Tongue (tissue), 2 donors: ENCODE results near the gene ERCC1. TPM values are rescaled to one million over a fixed set of nuclear protein-coding genes. Genes with fewer than 3 reads are reported as not detected.

ENCODE experiments used
- DNase-seq: peaks from one replicate; pipeline ENCODE4 v3.0.0-alpha.2; 2015
- total RNA-seq: library from RNA; depleted of rRNA; stranded (reverse); fragments of >200 nt; gene quantifications from one replicate; pipeline ENCODE4 v1.2.3, GENCODE V29; 2014

The ERCC1 gene
- 89.4 TPM for total RNA-seq

DNA sequence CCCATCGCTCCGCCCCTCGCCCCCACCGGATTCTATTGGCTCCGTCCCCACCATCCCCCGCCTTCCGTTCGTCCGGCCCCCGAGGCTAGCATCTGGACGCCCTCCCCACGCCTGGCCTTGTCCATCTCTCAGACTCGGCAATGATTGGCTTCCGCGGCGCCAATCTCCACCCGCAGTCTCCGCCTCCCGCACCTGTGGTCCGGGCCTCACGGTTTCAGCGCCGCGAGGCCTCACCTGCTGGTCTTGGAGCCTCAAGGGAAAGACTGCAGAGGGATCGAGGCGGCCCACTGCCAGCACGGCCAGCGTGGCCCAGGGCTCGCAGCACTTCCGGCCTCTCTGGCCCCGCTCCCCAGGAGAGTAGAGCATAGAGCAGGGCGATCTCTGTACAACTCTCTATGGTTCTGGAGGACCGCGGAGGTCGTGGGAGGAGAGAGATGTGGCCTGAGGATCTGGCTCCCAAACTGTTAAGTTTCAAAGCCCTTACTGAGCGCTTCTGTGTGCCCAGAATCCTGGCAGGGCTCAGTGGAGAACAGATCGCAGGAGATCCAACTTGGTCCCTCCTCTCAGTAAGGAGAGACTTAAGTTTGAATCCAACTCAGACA is at the start of gene ERCC1:
ERCC1 (minus strand) TSS at position 329 of the 602 bp plus-strand sequence. CDS start 543 bp downstream, outside the sequence.
- DNase-seq: peak; percentile 97

DNA sequence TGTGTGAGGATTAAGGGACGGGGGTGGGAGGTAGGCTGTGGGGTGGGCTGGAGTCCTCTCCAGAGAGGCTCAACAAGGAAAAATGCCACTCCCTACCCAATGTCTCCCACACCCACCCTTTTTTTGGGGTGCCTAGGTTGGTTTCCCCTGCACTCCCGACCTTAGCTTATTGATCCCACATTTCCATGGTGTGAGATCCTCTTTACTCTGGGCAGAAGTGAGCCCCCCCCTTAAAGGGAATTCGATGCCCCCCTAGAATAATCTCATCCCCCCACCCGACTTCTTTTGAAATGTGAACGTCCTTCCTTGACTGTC is 49.6 kb upstream of the ERCC1 start:
- DNase-seq: peak; percentile 69

DNA sequence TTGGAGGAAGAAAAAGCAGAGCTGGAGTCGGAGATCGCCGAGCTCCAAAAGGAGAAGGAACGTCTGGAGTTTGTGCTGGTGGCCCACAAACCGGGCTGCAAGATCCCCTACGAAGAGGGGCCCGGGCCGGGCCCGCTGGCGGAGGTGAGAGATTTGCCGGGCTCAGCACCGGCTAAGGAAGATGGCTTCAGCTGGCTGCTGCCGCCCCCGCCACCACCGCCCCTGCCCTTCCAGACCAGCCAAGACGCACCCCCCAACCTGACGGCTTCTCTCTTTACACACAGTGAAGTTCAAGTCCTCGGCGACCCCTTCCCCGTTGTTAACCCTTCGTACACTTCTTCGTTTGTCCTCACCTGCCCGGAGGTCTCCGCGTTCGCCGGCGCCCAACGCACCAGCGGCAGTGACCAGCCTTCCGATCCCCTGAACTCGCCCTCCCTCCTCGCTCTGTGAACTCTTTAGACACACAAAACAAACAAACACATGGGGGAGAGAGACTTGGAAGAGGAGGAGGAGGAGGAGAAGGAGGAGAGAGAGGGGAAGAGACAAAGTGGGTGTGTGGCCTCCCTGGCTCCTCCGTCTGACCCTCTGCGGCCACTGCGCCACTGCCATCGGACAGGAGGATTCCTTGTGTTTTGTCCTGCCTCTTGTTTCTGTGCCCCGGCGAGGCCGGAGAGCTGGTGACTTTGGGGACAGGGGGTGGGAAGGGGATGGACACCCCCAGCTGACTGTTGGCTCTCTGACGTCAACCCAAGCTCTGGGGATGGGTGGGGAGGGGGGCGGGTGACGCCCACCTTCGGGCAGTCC is 49.0 kb upstream of the ERCC1 start:
- no peak for DNase-seq

DNA sequence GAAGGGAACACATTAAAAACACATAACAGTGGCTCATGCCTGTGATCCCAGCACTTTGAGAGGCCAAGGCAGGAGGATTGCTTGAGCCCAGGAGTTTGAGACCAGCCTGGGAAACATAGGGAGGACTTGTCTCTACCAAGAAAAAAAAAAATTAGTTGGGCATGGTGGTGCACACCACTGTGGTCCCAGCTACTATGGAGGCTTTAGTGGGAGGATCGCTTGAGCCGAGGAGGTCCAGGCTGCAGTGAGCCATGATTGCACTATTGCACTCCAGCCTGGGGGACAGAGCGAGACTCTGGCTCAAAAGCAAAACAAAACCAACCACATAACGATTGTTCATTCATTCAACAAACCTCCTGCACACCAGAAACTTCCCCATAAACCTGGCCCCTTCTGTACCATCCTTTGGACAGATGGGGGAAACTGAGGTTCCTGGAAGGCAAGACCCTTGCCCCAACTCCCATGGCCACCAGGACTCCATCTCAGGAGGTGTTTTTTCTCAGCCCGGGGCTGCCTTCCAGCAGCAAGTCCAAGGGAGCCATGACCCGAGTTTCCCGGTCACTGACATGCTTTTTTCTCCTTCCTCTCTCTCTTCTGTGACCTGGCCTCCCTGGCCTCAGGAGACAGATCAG is 48.3 kb upstream of the ERCC1 start:
- DNase-seq: peak; percentile 54

DNA sequence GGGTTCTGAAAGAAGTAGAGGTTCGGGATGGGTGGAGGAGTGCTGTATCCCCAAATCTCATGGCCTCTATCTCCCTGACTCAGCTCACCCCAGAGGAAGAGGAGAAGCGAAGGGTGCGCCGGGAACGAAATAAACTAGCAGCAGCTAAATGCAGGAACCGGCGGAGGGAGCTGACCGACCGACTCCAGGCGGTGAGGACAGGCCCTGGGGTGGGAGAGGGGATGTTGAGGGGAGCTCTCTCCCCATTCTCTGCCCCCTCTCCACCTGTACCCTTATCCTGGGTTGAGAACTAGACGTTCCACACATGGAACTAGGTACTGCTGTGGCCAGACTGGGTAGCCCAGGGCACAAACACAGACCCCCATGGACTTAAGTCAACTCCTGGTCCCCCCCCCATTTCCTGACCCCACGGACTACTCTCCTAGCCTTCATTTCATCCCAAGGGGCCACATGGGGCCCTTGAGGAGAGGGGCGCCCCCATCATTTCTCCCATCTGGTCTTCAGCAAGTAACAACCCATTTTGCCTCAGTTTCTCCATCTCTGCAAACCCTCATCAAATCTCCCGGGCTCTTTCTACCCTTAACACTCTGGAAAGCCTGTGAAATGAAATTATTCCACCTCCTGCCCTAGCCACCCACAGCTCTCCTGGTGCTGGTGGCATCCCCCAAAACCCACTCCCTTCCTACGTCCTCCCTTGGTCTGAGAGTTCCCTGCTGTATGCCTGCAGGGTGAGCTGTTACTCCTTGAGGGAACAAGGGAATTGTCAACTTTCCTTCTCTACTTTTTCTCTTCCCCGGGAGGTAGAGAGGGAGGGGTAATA is 47.6 kb upstream of the ERCC1 start:
- peak; percentile 61 for DNase-seq

DNA sequence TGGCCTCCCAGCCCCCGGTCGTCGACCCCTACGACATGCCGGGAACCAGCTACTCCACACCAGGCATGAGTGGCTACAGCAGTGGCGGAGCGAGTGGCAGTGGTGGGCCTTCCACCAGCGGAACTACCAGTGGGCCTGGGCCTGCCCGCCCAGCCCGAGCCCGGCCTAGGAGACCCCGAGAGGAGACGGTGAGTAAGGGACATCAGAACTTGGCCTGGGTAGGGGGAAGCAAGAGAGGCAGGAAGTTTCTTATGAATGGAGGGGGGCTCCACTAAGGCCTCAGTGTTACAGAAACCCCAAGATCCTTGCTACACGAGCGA is 47.0 kb upstream of the ERCC1 start:
- no peak for DNase-seq

DNA sequence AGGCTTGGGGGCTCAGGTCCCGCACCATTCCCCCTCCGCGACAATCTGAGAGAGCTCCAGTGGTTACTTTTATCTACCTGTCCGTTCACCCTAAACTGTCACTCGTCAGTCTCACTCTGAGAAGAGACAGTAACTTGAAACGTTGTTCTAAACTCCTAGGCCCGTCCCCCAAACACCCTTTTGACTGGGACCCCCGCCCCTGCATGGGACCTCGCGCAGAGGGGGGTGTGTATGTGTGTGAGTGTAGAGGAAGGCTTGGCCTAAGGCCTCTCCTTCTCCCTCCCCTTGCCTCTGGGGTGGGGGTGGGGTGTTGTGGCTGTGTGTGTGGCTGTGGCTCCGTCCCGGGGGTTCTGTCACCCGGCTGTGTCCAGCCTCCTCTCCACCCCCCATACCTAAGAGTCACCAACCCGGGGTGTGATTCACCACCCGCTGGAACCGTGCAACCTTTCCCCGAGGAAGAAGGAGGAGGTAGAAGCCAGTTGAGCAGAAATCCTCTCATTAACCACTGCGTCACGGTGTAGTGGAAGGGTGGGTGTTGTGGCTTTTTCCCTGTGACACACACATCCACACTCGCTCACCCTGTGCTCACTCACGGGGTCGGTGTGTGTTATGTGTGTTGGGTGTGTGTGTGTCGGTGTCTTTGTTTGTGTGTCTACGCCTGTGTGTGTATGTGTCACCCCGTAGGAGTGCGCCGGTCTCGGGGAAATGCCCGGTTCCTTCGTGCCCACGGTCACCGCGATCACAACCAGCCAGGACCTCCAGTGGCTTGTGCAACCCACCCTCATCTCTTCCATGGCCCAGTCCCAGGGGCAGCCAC is 46.4 kb upstream of the ERCC1 start:
- DNase-seq: no peak

DNA sequence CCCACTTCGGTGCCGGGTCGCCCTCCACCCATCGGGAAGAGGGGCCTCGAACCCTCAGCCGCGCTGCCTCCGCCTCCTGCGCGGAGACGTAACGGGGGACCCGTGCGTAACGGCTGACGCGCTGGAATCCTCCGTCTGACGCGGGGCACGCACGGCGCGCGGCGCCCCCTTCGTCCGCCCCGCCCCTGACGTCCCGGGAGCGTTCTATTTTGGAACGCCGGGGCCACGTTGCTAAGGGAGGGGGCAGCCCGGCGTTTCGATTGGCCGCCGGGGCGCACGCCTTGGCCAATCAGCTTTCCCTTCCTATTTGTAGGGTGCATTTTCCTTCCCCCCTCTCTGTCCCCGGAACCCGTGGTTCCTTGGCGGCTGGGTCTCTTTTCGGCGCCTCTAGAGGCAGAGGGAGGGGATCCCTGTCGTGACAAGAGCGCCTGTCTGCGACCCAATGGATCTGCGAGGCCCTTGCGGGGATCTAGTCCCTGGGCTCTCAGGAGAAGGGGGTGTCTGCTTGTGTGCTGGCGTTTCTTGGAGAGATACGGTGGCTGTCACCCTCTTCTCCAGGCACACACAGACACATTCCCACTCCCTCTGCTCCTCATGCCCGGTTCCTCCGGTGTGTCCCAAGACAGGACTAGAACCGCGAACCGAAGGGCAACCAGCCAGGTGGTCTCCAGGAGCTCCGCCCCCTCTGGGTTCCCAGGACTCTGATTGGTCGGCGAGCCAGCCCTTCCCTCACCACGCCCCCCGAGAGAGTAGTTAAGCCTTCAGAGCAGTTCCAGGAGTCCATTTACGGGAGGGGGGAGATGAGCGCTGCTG is 45.6 kb upstream of the ERCC1 start:
- peak; percentile 97 for DNase-seq

DNA sequence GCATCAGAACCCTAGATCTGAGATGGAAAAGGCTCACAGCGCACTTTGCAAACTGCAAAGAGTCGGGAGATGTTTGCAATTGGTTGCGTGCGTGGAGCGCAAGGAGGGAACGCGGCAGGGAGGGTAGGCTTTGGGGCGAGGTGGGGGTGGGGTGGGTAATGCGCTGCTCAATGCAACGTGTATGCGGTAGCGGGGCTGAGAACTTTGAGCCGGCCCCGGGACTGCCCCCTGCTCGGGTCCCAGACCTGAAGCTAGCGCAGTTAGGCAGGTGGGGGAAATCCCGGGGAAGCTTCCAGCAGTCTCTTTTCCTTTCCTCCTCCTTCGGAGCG is 45.0 kb upstream of the ERCC1 start:
- DNase-seq: no peak

DNA sequence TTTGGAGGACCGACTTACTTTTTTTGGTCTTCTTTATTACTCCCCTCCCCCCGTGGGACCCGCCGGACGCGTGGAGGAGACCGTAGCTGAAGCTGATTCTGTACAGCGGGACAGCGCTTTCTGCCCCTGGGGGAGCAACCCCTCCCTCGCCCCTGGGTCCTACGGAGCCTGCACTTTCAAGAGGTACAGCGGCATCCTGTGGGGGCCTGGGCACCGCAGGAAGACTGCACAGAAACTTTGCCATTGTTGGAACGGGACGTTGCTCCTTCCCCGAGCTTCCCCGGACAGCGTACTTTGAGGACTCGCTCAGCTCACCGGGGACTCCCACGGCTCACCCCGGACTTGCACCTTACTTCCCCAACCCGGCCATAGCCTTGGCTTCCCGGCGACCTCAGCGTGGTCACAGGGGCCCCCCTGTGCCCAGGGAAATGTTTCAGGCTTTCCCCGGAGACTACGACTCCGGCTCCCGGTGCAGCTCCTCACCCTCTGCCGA is 44.5 kb upstream of the ERCC1 start:
- no peak for DNase-seq

DNA sequence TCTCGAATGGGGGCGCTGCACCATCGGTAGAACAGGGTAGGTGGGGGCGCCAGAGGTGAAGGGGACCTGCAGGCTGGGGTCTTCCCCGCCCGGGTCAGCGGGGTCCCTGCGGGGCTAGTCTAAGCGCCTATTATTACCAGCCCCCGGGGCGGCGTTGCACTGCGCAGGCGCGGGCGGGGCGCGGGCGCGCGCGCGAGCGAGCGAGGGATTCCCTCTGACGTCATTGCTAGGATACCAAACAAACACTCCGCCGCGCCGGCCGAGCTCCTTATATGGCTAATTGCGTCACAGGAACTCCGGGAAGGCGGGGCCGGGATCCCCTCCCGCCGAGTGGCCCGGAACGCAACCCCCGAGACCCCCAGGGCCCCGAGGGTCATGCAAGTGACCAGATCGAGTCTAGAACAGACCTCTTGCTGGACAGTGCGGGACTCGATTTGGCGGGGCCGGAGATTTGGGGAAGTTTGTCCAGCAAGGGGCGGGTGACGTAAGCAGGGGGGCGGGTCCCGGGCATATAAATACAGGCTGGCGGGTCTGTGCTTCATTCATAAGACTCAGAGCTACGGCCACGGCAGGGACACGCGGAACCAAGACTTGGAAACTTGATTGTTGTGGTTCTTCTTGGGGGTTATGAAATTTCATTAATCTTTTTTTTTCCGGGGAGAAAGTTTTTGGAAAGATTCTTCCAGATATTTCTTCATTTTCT is 43.9 kb upstream of the ERCC1 start, which contains the start of gene FOSB:
FOSB (plus strand) TSS at position 541 of the 703 bp plus-strand sequence. CDS start 591 bp downstream, outside the sequence.
- DNase-seq: peak; percentile 98

DNA sequence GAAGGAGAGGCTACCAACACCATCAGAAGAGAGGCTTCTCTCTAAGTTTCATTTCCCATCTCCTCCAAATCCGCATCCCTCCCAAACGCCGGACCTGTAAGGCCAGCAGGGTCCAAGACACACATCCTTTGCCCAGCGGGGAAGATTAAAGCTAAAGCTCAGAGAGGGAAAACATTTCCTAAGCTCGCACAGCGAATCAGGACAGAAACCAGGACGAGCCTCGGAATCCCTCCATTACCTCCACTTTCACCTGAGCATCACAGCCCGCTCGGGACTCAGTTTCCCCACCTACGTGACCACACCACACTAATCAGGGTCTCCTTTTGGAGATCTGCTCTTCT is 43.4 kb upstream of the ERCC1 start:
- no peak for DNase-seq

DNA sequence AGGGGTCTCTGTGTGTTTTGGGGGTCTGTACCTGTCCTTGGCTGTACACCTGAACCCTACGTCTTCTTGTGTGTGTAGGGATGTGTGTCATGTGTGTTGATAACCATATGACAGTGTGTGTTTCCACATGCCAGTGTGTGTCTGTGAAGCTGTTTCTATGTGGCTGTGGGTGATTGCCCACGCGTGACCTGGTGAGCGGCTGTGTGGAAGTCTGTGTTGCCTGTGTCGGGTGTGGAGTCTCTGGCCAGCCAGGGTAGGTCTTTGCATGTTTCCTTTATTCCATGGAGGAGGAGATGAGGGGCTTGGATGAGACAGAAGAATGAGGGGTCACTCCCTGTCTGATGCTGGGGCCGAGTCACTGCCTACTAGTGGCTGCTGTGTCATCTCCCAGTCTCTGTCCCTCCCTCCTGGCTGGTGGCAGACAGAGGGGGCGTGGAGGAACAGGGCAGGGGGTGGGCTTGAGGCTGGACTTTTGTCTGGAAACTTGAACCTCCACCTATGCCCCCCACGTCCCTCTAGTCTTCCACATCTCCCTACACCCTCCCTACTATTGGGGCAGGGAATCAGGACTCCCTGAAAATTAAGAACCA is 41.2 kb upstream of the ERCC1 start:
- no peak for DNase-seq

DNA sequence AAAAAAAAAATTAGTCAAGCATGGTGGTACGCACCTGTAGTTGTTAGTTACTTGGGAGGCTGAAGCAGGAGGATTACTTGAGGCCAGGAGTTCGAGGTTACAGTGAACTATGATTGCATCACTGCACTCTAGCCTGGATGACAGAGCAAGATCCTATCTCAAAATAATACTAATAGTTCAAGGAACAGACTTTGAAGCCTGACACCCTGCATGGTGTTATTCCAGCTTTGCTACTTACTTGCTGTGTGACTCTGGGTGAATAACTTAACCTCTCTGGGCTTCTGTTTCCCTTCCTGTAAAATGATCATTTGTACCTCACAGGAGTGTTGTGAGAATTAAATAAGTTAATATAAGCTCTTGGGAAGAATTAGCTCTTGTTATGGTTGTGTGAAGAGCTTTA is 40.6 kb upstream of the ERCC1 start:
- DNase-seq: no peak

DNA sequence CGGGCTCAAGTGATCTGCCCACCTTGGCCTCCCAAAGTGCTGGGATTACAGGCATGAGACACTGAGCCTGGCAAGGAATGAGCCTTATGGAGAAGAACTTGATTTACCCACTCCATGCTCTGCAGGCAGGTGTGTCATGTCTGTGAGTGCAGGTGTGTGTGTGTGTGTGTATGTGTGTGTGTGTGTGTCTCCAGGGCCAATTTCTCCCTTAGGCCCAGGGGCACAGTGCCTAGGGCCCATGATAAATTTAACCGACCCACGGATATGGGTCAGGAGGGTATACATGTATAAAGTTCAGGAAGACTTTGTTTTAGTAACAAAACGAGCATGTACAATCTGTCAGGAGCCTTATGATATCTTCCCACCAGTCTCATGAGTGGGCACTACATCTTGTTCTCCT is 39.5 kb upstream of the ERCC1 start:
- DNase-seq: no peak

DNA sequence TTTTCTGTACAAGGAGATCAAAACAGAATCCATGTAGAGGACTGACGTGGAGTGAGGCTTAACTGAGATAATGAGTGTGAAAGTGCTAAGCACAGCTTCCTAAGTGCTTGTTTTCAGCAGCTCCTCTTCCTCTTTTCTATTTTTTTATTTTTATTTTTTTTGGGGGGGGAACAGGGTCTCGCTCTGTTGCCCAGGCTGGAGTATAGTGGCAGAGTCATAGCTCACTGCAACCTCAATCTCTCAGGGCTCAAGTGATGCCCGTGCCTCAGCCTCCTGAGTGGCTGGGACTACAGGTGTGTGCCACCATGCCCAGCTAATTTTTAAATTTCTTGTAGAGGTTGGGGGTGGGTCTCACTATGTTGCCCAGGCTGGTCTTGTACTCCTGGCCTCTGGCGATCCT is 38.5 kb upstream of the ERCC1 start:
- DNase-seq: no peak

DNA sequence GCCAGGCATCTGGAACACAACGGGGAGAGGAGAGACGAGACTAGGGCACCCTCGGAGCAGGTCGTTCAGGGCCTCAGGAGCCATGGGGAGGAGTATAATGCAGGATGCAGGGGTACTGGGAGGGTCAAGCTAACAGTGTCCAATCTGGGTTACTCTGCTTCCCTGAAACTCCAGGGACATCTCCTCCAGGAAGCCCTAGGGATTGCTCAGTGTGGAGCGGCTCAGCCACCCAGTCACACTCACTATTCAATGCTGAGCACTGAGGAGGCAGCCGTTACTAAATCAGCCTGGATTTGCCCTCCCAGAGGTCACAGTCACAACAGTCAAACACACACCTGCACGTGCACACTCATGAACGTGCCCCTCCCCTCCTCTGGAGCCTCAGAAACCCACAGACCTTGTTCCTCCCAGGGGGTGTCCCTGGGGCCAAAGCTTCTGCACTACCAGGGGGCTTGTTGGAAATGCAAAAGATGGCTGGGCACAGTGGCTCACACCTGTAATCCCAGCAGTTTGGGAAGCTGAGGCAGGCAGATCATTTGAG is 37.2 kb upstream of the ERCC1 start:
- DNase-seq: no peak

DNA sequence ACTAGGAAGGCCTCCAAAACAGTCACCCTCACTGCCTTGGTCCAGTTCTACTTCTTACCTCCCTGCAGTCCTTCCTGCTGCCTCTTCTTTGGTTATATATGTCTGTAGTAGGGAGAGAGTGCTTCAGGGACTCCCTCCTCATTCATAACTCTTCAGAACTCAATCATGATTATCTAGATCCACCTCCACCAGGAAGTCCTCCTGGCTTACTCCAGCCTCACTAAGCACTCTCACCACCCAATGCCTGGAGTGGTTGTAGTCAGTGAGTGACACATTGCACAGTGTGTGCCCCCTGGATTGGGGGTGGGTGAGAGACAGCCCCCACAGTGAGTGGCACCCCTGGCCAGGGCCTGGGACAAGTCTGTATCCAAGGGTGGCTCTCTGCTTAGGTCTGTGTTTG is 34.1 kb upstream of the ERCC1 start:
- no peak for DNase-seq

DNA sequence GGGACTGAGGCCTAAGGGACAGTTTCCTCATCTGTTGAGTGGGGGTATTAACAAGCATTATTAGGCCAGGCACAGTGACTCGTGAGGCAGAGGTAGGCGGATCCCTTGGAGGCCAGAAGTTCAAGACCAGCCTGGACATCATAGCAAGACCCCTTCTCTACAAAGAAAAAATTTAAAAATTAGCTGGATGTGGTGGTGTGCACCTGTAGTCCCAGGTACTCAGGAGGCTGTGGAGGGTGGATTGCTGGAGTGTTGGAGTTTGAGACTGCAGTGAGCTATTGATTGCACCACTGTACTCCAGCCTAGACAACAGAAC is 32.7 kb upstream of the ERCC1 start:
- DNase-seq: no peak
